ENCODE data around the gene HM13.
"Not testable (repeated sequence)": the region's sequence is repeated elsewhere in the genome, so short reads cannot be mapped to it uniquely, and the experiment has no call there.

Gene HM13

DNA sequence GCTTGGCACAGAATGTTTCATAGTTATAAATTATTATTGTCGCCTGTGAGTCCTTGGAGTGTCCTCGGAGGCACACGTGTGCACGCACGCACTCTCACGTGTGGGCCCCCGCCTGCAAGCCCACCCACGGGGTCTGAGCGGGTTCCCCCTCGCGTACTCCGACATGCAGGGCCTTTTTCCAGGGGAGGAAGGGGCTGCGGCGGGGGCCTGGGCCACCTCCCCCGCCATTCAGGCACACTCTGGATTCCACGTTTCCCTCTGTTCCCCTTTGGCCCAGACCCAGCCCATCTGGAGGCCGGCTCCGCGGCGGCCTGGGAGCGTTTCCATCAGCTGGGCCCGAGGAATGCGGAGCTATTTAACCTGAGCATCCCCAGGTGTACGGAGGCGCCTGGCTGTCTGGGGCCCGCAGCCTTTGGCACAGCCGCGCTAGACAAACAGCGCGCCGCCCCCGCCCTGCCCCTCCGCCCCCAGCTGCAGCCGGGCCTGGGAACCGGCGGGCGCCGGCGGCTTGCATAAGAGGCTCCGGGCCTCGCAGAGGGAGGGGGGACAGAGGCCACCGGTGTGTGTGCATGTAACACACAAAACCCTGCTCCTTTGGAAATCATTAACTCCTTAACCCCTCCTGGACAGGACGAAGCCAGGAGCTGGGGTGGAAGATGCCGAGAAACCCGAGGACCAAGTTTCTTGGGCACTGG is 94.2 kb downstream of the HM13 start:
- no peaks in the 10 kb centered on the region for H3K9me3 ChIP-seq (ENCODE audit: low read length)

DNA sequence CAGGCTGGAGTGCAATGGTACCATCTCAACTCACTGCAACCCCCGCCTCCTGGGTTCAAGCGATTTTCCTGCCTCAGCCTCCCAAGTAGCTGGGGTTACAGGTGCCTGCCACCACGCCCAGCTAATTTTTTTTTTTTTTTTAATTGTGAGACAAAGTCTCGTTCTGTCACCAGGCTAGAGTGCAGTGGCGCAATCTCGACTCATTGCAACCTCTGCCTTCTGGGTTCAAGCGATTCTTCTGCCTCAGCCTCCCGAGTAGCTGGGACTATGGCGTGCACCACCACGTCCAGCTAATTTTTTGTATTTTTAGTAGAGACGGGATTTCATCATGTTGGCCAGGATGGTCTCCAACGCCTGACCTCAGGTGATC is 98.0 kb downstream of the HM13 start:
- H3K4me3 ChIP-seq (ENCODE audit: low read length); H2AFZ ChIP-seq (ENCODE audit: low read depth, low read length); H3K36me3 ChIP-seq (ENCODE audit: insufficient read depth, low read length); H3K9me3 ChIP-seq (ENCODE audit: low read length): not testable (repeated sequence)
- peaks cover 19% of the 10 kb centered on the region for H3K27me3 ChIP-seq (ENCODE audit: insufficient read depth, low read length)
- peaks cover 12% of the 10 kb centered on the region for H3K4me1 ChIP-seq (ENCODE audit: insufficient read depth, low read length)

More for the DNA sequence above, 94.2 kb downstream of the HM13 start:
- Histone ChIP-seq H3K4me1 (ENCODE audit: insufficient read depth, low read length) (peaks cover 36% of the 10 kb centered on the region), H2AFZ (ENCODE audit: low read depth, low read length) (peak overlapping the region; percentile 30), H3K27me3 (ENCODE audit: insufficient read depth, low read length) (peaks cover 36% of the 10 kb centered on the region), H3K4me3 (ENCODE audit: low read length) (peak overlapping the region; percentile 19), H3K36me3 (ENCODE audit: insufficient read depth, low read length) (no peaks in the 10 kb centered on the region)

DNA sequence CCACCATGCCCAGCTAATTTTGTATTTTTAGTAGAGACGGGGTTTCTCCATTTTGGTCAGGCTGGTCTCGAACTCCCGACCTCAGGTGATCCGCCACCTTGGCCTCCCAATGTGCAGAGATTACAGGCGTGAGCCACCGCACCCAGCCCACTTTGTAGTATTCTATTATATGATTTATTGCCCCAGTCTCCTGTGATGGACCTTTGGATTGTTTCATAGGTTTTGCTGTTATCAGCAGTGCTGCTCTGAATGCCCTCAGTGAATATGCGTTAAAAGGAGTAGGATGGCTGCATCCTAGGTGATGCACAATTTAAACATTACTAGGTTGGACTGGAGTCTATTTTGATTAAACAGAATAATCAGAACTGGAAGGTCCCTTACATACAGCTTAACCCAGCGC is 101.2 kb downstream of the HM13 start:
- H3K27me3 ChIP-seq (ENCODE audit: insufficient read depth, low read length), result no peaks in the 10 kb centered on the region
- H3K4me1 ChIP-seq (ENCODE audit: insufficient read depth, low read length), result no peaks in the 10 kb centered on the region
- no peak overlapping the region for H3K4me3 ChIP-seq (ENCODE audit: low read length)
- H2AFZ ChIP-seq (ENCODE audit: low read depth, low read length), result no peak overlapping the region
- H3K9me3 ChIP-seq (ENCODE audit: low read length), result no peaks in the 10 kb centered on the region
- H3K36me3 ChIP-seq (ENCODE audit: insufficient read depth, low read length), result no peaks in the 10 kb centered on the region

- no peaks in the 10 kb centered on the region for H3K36me3 ChIP-seq (ENCODE audit: insufficient read depth, low read length)
- H2AFZ ChIP-seq (ENCODE audit: low read depth, low read length), result no peak overlapping the region
- H3K4me3 ChIP-seq (ENCODE audit: low read length), result no peak overlapping the region
- H3K9me3 ChIP-seq (ENCODE audit: low read length), result no peaks in the 10 kb centered on the region
- H3K4me1 ChIP-seq (ENCODE audit: insufficient read depth, low read length), result no peaks in the 10 kb centered on the region
- no peaks in the 10 kb centered on the region for H3K27me3 ChIP-seq (ENCODE audit: insufficient read depth, low read length)
These were observed 103.3 kb downstream of the HM13 start for GRCh38 chr20:31617432-31618104.
